SK-N-SH (cell line): ENCODE measurements around the gene TMEM256.

Experiments
- EP300 ChIP-seq, 2 experiments: IDR thresholded peaks; 2 replicates each; pipeline versions ENCODE4 v1.4.0 to v1.6.1; 2012; ENCODE audit warnings: borderline replicate concordance in 1 of 2, low read depth in 1 of 2, low read length in 1 of 2
- POLR2AphosphoS5 ChIP-seq: IDR thresholded peaks from 2 replicates; pipeline ENCODE4 v1.6.1; 2012; ENCODE audit warnings: low read depth, low read length
- RFX5 ChIP-seq: IDR thresholded peaks from 2 replicates; pipeline ENCODE4 v1.6.1; 2012; ENCODE audit warnings: mild to moderate bottlenecking, improper control_type of control experiment, low read length
- SIN3A ChIP-seq: IDR thresholded peaks from 2 replicates; pipeline ENCODE4 v1.6.1; 2012; ENCODE audit warnings: low read depth, mild to moderate bottlenecking, low read length, moderate library complexity, borderline replicate concordance
- SMC3 ChIP-seq: IDR thresholded peaks from 2 replicates; pipeline ENCODE4 v1.6.1; 2012; ENCODE audit warnings: low read depth, low read length, improper control_type of control experiment
- YY1 ChIP-seq: IDR thresholded peaks from 2 replicates; pipeline ENCODE4 v1.4.0; 2012; ENCODE audit warnings: low read depth, mild to moderate bottlenecking
- TF ChIP-seq, protein P1 (sequence below): fragments of 200-600 bp; sonication (generic); IDR thresholded peaks from 2 replicates; pipeline ENCODE4 v1.6.1; 2017; ENCODE audit warnings: antibody characterized with exemption, mild to moderate bottlenecking, moderate library complexity
- TF ChIP-seq, protein P2 (sequence below): IDR thresholded peaks from 2 replicates; pipeline ENCODE4 v1.4.0; 2012; ENCODE audit warnings: low read depth, borderline replicate concordance
- TF ChIP-seq, protein P3 (sequence below): IDR thresholded peaks from 2 replicates; pipeline ENCODE4 v1.6.1; 2012; ENCODE audit warnings: mild to moderate bottlenecking, low read depth, low read length, moderate library complexity

DNA sequence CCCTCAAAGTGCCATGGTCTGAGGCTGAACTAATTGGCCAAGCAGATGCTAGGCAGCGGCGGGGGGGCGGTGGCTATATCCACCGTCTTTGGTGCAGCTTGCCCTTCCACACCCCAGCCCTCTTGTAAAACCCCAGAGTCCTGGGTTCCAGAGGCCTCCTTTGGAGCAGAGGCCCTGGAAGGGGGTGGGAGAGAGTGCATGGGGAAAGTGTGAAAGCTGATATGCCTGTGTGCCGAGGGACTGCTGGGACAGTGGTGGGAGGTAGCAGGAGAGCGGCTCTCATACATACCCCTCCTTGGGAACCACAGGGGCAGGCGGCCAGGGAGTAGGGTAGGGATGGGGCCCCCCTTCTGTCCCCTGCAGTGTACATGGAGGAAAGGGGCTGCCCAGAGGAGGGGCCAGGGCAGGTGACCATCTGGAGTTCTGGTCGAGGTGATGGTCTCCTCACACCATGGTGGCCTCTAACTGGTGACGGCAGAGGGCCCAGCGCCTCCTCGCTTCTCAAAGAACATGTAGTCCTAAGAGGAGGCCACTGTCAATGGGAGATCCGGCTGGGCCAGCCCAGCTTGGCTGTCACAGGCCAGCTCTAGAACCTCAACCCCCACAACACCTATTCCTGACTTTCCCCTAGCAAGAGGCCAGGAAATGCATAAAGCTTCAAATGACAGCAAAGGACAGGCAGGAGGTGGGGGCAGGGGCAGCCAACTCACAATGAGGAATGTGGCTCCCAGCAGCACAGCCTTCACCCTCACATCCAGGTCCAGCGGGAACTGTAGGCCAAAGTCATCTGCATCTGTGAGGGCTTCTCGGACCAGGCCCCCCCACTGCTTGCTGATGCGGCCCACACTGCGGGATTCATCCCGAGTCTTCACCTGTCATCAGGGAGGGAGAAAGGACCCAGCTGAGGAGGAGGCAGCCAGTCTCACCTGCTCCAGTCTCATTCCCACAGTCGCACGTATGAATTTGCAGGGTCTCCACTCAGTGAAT is 13.7 kb downstream of the TMEM256 start:
- TF ChIP-seq RFX5 (no peak), SMC3 (no peak), POLR2AphosphoS5 (no peak), YY1 (no peak), EP300 (IDR thresholded peaks at IDR 0.05; ENCODE audit: borderline replicate concordance in 1 of 2, low read depth in 1 of 2, low read length in 1 of 2) (no peak), SIN3A (no peak)
- TF ChIP-seq, protein P1, sequence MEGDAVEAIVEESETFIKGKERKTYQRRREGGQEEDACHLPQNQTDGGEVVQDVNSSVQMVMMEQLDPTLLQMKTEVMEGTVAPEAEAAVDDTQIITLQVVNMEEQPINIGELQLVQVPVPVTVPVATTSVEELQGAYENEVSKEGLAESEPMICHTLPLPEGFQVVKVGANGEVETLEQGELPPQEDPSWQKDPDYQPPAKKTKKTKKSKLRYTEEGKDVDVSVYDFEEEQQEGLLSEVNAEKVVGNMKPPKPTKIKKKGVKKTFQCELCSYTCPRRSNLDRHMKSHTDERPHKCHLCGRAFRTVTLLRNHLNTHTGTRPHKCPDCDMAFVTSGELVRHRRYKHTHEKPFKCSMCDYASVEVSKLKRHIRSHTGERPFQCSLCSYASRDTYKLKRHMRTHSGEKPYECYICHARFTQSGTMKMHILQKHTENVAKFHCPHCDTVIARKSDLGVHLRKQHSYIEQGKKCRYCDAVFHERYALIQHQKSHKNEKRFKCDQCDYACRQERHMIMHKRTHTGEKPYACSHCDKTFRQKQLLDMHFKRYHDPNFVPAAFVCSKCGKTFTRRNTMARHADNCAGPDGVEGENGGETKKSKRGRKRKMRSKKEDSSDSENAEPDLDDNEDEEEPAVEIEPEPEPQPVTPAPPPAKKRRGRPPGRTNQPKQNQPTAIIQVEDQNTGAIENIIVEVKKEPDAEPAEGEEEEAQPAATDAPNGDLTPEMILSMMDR: no peak
- TF ChIP-seq, protein P2, sequence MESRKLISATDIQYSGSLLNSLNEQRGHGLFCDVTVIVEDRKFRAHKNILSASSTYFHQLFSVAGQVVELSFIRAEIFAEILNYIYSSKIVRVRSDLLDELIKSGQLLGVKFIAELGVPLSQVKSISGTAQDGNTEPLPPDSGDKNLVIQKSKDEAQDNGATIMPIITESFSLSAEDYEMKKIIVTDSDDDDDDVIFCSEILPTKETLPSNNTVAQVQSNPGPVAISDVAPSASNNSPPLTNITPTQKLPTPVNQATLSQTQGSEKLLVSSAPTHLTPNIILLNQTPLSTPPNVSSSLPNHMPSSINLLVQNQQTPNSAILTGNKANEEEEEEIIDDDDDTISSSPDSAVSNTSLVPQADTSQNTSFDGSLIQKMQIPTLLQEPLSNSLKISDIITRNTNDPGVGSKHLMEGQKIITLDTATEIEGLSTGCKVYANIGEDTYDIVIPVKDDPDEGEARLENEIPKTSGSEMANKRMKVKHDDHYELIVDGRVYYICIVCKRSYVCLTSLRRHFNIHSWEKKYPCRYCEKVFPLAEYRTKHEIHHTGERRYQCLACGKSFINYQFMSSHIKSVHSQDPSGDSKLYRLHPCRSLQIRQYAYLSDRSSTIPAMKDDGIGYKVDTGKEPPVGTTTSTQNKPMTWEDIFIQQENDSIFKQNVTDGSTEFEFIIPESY: no peak
- TF ChIP-seq, protein P3, sequence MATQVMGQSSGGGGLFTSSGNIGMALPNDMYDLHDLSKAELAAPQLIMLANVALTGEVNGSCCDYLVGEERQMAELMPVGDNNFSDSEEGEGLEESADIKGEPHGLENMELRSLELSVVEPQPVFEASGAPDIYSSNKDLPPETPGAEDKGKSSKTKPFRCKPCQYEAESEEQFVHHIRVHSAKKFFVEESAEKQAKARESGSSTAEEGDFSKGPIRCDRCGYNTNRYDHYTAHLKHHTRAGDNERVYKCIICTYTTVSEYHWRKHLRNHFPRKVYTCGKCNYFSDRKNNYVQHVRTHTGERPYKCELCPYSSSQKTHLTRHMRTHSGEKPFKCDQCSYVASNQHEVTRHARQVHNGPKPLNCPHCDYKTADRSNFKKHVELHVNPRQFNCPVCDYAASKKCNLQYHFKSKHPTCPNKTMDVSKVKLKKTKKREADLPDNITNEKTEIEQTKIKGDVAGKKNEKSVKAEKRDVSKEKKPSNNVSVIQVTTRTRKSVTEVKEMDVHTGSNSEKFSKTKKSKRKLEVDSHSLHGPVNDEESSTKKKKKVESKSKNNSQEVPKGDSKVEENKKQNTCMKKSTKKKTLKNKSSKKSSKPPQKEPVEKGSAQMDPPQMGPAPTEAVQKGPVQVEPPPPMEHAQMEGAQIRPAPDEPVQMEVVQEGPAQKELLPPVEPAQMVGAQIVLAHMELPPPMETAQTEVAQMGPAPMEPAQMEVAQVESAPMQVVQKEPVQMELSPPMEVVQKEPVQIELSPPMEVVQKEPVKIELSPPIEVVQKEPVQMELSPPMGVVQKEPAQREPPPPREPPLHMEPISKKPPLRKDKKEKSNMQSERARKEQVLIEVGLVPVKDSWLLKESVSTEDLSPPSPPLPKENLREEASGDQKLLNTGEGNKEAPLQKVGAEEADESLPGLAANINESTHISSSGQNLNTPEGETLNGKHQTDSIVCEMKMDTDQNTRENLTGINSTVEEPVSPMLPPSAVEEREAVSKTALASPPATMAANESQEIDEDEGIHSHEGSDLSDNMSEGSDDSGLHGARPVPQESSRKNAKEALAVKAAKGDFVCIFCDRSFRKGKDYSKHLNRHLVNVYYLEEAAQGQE: no peak
